Gastrocnemius medialis (tissue), 4 donors: ENCODE results near the gene CDK14. TPM values are rescaled to one million over a fixed set of nuclear protein-coding genes. Genes with fewer than 3 reads are reported as not detected.

ENCODE experiments used
- ATAC-seq, 2 donors: fragments of 150-250 bp; one replicate each; pipeline ENCODE4 v1.9.1; 2016
- DNase-seq, 2 donors: peaks; one replicate each; pipeline ENCODE4 v3.0.0-alpha.2; 2019
- H3K27ac ChIP-seq, 4 donors: fragments of 200-600 bp; sonication (generic); 1 replicate in 1 of 4; 2 replicates in 3 of 4; pipeline ENCODE4 v1.5.1; 2016 to 2018; ENCODE audit warnings: mild to moderate bottlenecking in 2 of 4, moderate library complexity in 1 of 4
- H3K27me3 ChIP-seq, 3 donors: fragments of 200-600 bp; sonication (generic) in 2 of 3; 1 replicate in 1 of 3; 2 replicates in 2 of 3; pipeline versions ENCODE4 v1.5.1 to v1.6.0; 2016 to 2019; ENCODE audit warnings: mild to moderate bottlenecking in 1 of 3, moderate library complexity in 1 of 3
- H3K36me3 ChIP-seq, 2 donors: fragments of 200-600 bp; sonication (generic) in 1 of 2; one replicate each; pipeline ENCODE4 v1.5.1; 2017 to 2018
- H3K4me1 ChIP-seq, 2 donors: fragments of 200-600 bp; sonication (generic) in 1 of 2; one replicate each; pipeline ENCODE4 v1.5.1; 2016 to 2017; ENCODE audit warnings: mild to moderate bottlenecking in 2 of 2
- H3K4me3 ChIP-seq, 4 donors: fragments of 200-600 bp; sonication (generic) in 3 of 4; 1 replicate in 1 of 4; 2 replicates in 3 of 4; pipeline ENCODE4 v1.5.1; 2016 to 2019; ENCODE audit warnings: mild to moderate bottlenecking in 2 of 4
- H3K9me3 ChIP-seq, 3 donors: fragments of 200-600 bp; sonication (generic) in 2 of 3; 1 replicate in 1 of 3; 2 replicates in 2 of 3; pipeline ENCODE4 v1.5.1; 2016 to 2019
- POLR2A ChIP-seq, 2 donors: fragments of 450-650 bp; IDR thresholded peaks; one replicate each; pipeline ENCODE4 v1.6.1; 2017; ENCODE audit warnings: antibody characterized with exemption in 2 of 2, mild to moderate bottlenecking in 2 of 2, moderate library complexity in 2 of 2
- in situ Hi-C, 4 donors: fragments of 200-750 bp; cut with MboI; loops; one replicate each; pipeline versions ENCODE4 v1.15.0 to v1.8.0; 2017; ENCODE audit warnings: low sequenced_read_pairs in 4 of 4
- intact Hi-C: fragments of 100-400 bp; cut with DNase I; formaldehyde crosslinking; loops from one replicate; pipeline ENCODE4 v1.15.1; 2023; ENCODE audit warnings: low total_unique reads
- total RNA-seq, 4 donors: library from RNA; depleted of rRNA; stranded (reverse); fragments of >200 nt; gene quantifications; one replicate each; pipeline versions ENCODE4 v1.1.0 to v1.2.3, GENCODE V29; 2016
- TF ChIP-seq, protein P1 (sequence below), 5 experiments: fragments of 450-650 bp in 3 of 5; fragments of 200-600 bp in 2 of 5; sonication (generic) in 2 of 5; IDR thresholded peaks in 4 of 5; conservative IDR thresholded peaks in 1 of 5; 1 replicate in 4 of 5; 2 replicates in 1 of 5; pipeline ENCODE4 v1.5.1; 2016 to 2019; ENCODE audit warnings: antibody characterized with exemption in 5 of 5, mild to moderate bottlenecking in 3 of 5, moderate library complexity in 3 of 5

The CDK14 gene
- total RNA-seq, 4 donors from 2014 or later: 3.9 to 8.6 (median 7.3) TPM

DNA sequence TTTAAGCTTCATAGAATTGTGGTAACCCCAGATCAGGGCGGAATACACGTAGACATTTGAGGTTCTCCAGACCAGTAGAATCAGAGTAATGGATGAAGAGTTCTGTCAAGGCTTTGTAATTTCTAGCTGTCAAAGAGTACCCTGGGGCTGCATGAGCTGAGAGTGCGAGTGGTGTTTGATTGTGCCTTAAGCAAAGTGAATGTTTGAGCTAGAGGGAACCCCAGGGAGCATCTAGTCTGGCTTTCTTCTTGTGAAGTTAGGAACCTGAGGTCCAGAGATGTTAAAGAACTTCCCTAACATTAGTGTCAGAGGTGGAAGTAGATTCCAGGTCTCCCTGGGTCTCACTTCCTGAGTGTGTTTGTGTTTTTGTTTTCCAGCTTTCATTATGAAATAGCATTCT, 455.8 kb downstream of the CDK14 start:
- TF ChIP-seq, protein P1, sequence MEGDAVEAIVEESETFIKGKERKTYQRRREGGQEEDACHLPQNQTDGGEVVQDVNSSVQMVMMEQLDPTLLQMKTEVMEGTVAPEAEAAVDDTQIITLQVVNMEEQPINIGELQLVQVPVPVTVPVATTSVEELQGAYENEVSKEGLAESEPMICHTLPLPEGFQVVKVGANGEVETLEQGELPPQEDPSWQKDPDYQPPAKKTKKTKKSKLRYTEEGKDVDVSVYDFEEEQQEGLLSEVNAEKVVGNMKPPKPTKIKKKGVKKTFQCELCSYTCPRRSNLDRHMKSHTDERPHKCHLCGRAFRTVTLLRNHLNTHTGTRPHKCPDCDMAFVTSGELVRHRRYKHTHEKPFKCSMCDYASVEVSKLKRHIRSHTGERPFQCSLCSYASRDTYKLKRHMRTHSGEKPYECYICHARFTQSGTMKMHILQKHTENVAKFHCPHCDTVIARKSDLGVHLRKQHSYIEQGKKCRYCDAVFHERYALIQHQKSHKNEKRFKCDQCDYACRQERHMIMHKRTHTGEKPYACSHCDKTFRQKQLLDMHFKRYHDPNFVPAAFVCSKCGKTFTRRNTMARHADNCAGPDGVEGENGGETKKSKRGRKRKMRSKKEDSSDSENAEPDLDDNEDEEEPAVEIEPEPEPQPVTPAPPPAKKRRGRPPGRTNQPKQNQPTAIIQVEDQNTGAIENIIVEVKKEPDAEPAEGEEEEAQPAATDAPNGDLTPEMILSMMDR (IDR thresholded peaks at IDR 0.05 in 4 of 5, conservative IDR thresholded peaks at IDR 0.05 in 1 of 5): no peak
- no peak for TF ChIP-seq POLR2A (IDR thresholded peaks at IDR 0.05)
- Histone ChIP-seq H3K36me3 (no peaks in the 10 kb centered on the region), H3K4me1 (no peaks in the 10 kb centered on the region), H3K4me3 (no peak overlapping the region), H3K27ac (no peak overlapping the region), H3K27me3 (no peaks in the 10 kb centered on the region), H3K9me3 (no peaks in the 10 kb centered on the region)
- intact Hi-C loops (no loop called here), in situ Hi-C loops (no loop called here)
- ATAC-seq: no peak
- DNase-seq: no peak

DNA sequence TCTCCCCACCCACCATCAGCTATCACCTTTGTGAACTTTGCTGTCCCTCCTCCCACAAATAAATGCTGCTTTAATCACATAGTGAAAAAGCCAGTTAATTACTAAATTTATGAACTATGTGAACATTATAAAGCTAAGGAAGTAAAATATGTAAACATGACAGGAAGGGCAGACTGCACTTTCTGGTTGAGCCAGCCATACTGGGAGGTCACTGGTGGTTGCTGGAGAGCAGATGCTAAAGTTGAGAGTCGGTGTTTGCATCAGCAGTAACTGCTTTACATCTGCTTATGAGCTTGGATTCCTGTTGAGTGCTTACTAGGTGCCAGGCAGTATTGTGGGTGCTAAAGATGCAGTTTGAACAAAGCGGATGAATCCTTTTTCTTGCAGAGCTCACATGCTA, 458.3 kb downstream of the CDK14 start:
- no peaks in the 10 kb centered on the region for H3K9me3 ChIP-seq
- intact Hi-C loops: no loop called here

DNA sequence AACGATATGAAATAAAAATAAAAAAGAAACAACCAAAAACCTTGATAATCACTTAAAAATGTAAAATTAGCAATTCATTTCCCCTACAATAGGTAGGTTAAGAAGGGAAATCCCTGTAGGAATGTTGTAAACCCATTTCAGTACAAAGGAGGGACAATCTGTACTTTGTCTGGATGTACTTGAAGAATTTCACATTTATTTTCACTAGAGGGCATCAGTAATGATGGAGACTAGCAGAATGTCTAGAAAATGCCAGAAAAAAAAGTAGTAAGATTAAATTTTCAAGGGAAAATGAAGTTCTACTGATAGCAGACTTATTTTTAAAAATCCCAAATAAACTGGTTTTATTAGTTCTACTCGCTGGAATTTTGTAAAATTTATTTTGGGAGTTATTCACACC, 459.1 kb downstream of the CDK14 start:
- no peaks in the 10 kb centered on the region for H3K9me3 ChIP-seq
- in situ Hi-C loops: no loop called here
- no peak for TF ChIP-seq POLR2A (IDR thresholded peaks at IDR 0.05)
- TF ChIP-seq, protein P1 (IDR thresholded peaks at IDR 0.05 in 4 of 5, conservative IDR thresholded peaks at IDR 0.05 in 1 of 5): no peak
- no peak for ATAC-seq
- intact Hi-C loops: no loop called here
- H3K36me3 ChIP-seq: no peaks in the 10 kb centered on the region
- H3K27me3 ChIP-seq: no peaks in the 10 kb centered on the region
- no peak overlapping the region for H3K27ac ChIP-seq
- no peak for DNase-seq
- H3K4me3 ChIP-seq: no peak overlapping the region
- H3K4me1 ChIP-seq: no peaks in the 10 kb centered on the region

More for the DNA sequence above, 458.3 kb downstream of the CDK14 start:
- Histone ChIP-seq H3K27ac (no peak overlapping the region), H3K4me3 (no peak overlapping the region), H3K27me3 (no peaks in the 10 kb centered on the region), H3K4me1 (no peaks in the 10 kb centered on the region), H3K36me3 (no peaks in the 10 kb centered on the region)
- no peak for DNase-seq
- ATAC-seq: no peak
- TF ChIP-seq, protein P1 (IDR thresholded peaks at IDR 0.05 in 4 of 5, conservative IDR thresholded peaks at IDR 0.05 in 1 of 5): no peak
- TF ChIP-seq POLR2A (IDR thresholded peaks at IDR 0.05): no peak
- in situ Hi-C loops: no loop called here

DNA sequence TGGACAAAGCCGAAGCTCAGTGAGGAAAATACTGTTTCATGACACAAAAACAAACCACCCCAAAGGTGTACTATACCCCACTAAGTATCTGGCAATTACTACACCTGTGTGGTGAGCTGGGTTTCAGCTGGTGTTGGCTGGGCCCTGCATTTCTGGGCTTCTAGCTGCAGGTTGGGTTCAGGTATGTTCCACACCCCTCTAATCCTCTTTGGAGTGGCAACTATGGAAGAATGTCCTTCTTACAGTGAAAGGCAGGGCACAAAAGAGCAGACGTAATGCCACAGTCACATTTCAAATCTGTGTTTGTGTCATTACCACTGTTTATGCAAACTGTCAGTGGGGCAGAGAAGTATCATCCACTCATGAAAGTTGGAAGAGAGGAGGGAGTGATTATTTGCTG, 466.6 kb downstream of the CDK14 start:
- DNase-seq (no peak), ATAC-seq (no peak)
- Histone ChIP-seq H3K27me3 (no peaks in the 10 kb centered on the region), H3K4me1 (no peaks in the 10 kb centered on the region), H3K36me3 (no peaks in the 10 kb centered on the region), H3K9me3 (no peaks in the 10 kb centered on the region), H3K27ac (no peak overlapping the region), H3K4me3 (no peak overlapping the region)
- in situ Hi-C loops: no loop called here
- TF ChIP-seq, protein P1 (IDR thresholded peaks at IDR 0.05 in 4 of 5, conservative IDR thresholded peaks at IDR 0.05 in 1 of 5): no peak
- TF ChIP-seq POLR2A (IDR thresholded peaks at IDR 0.05): no peak
- intact Hi-C loops: no loop called here

DNA sequence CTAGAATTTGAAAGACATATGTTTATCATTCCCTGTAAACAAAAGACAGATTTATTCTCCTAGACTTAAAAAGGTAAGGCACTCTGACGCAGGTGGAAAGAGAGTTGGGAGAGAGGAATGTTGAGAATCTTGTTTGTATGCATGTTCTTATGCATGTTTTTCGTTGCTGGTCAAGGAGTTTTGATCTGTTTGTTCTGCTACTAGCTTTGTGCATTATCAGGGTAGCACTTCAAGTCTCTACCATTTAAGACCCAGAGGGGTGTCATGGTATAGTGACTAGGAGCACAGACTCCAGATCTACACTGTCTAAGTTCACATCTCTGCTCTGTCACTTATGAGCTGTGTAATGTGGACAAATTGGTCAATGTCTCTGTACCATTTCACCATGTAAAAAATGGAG, 467.9 kb downstream of the CDK14 start:
- H3K9me3 ChIP-seq: no peaks in the 10 kb centered on the region
- ATAC-seq (no peak), DNase-seq (no peak)
- TF ChIP-seq, protein P1 (IDR thresholded peaks at IDR 0.05 in 4 of 5, conservative IDR thresholded peaks at IDR 0.05 in 1 of 5): no peak
- no peak for TF ChIP-seq POLR2A (IDR thresholded peaks at IDR 0.05)
- H3K4me1 ChIP-seq: no peaks in the 10 kb centered on the region
- no peaks in the 10 kb centered on the region for H3K36me3 ChIP-seq
- H3K27me3 ChIP-seq: no peaks in the 10 kb centered on the region
- intact Hi-C loops (no loop called here), in situ Hi-C loops (no loop called here)
- no peak overlapping the region for H3K4me3 ChIP-seq
- no peak overlapping the region for H3K27ac ChIP-seq
